HL-60 (cell line): Measurements from ENCODE around the gene ATP11A.

Experiments used
- DNase-seq, 2 experiments: peaks; one replicate each; pipeline ENCODE4 v3.0.0-alpha.2; 2010 to 2020; ENCODE audit warnings: low read depth in 1 of 2, low spot score in 1 of 2
- H3K27ac ChIP-seq: fragments of 250-450 bp; sonication (Bioruptor Pico); replicated peaks from 2 replicates; pipeline ENCODE4 v1.5.1; 2020; ENCODE audit warnings: mild to moderate bottlenecking, moderate library complexity
- H3K27me3 ChIP-seq: fragments of 250-450 bp; sonication (Bioruptor Pico); 2 replicates; pipeline ENCODE4 v1.5.1; 2021; ENCODE audit warnings: mild to moderate bottlenecking, moderate library complexity; ENCODE audit not compliant: insufficient read depth, poor library complexity, severe bottlenecking
- H3K4me3 ChIP-seq: replicated peaks from 2 replicates; pipeline ENCODE4 v1.5.1; 2011; ENCODE audit warnings: mild to moderate bottlenecking, control low read depth, low read length; ENCODE audit not compliant: insufficient read depth
- GABPA ChIP-seq: IDR thresholded peaks from 2 replicates; pipeline ENCODE4 v1.6.1; 2012; ENCODE audit warnings: low read depth
- POLR2AphosphoS5 ChIP-seq: IDR thresholded peaks from 2 replicates; pipeline ENCODE4 v1.6.1; 2012; ENCODE audit warnings: low read depth
- SPI1 ChIP-seq: IDR thresholded peaks from 2 replicates; pipeline ENCODE4 v1.6.1; 2012; ENCODE audit warnings: low read depth, mild to moderate bottlenecking, borderline replicate concordance
- TF ChIP-seq, protein P1 (sequence below): IDR thresholded peaks from 2 replicates; pipeline ENCODE4 v1.6.1; 2012; ENCODE audit warnings: low read depth; ENCODE audit not compliant: insufficient replicate concordance
- TF ChIP-seq, protein P2 (sequence below): IDR thresholded peaks from one replicate; pipeline ENCODE4 v1.5.1; 2011; ENCODE audit warnings: low read length, control low read depth, inconsistent platforms; ENCODE audit not compliant: insufficient read depth

The ATP11A gene

DNA sequence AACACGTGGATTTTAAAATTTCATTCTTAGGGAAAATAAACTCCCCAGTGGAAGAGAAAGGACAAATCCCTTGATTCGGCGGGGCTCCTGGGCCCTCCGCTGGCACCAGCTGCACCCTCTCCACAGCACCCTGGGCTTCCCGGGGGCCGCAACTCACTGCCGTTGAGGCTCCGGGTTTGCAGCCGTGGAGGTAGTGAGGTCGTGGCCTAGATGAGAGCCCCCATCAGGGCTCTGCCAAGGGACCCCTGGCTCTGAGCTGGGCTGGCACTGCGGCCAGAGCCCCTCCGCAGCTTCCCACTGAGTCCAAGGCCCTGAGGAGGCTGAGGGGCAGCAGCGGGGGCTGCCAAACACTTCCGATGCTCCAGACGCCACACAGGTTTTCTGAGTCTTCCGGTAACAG is 145.5 kb downstream of the ATP11A start:
- H3K27me3 ChIP-seq = no peaks in the 10 kb centered on the region
- DNase-seq = no peak
- no peak overlapping the region for H3K4me3 ChIP-seq
- no peak overlapping the region for H3K27ac ChIP-seq
- TF ChIP-seq, protein P1, sequence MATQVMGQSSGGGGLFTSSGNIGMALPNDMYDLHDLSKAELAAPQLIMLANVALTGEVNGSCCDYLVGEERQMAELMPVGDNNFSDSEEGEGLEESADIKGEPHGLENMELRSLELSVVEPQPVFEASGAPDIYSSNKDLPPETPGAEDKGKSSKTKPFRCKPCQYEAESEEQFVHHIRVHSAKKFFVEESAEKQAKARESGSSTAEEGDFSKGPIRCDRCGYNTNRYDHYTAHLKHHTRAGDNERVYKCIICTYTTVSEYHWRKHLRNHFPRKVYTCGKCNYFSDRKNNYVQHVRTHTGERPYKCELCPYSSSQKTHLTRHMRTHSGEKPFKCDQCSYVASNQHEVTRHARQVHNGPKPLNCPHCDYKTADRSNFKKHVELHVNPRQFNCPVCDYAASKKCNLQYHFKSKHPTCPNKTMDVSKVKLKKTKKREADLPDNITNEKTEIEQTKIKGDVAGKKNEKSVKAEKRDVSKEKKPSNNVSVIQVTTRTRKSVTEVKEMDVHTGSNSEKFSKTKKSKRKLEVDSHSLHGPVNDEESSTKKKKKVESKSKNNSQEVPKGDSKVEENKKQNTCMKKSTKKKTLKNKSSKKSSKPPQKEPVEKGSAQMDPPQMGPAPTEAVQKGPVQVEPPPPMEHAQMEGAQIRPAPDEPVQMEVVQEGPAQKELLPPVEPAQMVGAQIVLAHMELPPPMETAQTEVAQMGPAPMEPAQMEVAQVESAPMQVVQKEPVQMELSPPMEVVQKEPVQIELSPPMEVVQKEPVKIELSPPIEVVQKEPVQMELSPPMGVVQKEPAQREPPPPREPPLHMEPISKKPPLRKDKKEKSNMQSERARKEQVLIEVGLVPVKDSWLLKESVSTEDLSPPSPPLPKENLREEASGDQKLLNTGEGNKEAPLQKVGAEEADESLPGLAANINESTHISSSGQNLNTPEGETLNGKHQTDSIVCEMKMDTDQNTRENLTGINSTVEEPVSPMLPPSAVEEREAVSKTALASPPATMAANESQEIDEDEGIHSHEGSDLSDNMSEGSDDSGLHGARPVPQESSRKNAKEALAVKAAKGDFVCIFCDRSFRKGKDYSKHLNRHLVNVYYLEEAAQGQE = no peak
- TF ChIP-seq SPI1 (no peak), POLR2AphosphoS5 (no peak), GABPA (no peak)
- TF ChIP-seq, protein P2, sequence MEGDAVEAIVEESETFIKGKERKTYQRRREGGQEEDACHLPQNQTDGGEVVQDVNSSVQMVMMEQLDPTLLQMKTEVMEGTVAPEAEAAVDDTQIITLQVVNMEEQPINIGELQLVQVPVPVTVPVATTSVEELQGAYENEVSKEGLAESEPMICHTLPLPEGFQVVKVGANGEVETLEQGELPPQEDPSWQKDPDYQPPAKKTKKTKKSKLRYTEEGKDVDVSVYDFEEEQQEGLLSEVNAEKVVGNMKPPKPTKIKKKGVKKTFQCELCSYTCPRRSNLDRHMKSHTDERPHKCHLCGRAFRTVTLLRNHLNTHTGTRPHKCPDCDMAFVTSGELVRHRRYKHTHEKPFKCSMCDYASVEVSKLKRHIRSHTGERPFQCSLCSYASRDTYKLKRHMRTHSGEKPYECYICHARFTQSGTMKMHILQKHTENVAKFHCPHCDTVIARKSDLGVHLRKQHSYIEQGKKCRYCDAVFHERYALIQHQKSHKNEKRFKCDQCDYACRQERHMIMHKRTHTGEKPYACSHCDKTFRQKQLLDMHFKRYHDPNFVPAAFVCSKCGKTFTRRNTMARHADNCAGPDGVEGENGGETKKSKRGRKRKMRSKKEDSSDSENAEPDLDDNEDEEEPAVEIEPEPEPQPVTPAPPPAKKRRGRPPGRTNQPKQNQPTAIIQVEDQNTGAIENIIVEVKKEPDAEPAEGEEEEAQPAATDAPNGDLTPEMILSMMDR = no peak

DNA sequence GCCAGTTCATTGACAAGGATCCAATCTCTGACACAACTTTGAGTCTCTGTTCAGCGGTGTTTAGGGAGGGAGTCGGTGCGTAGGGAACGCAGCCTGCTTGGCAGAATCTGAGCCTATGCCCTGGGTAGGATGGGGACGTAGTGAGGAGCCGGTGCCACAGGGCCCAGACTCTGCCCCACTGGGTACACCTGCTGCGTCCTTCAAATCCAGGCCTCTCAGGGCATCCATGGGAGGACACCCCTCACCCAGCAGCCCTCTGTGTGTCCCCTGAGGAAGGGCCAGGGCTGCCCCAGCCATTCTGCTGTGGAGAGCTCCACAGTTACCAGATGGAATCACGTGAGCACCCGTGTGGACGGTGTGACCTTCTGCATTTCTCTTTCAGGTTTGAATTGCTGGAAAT is 146.0 kb downstream of the ATP11A start:
- H3K27ac ChIP-seq = no peak overlapping the region
- H3K4me3 ChIP-seq = no peak overlapping the region
- H3K27me3 ChIP-seq = no peaks in the 10 kb centered on the region
- no peak for DNase-seq
- TF ChIP-seq, protein P2 = no peak
- TF ChIP-seq GABPA (no peak), SPI1 (no peak), POLR2AphosphoS5 (no peak)
- TF ChIP-seq, protein P1 = no peak

DNA sequence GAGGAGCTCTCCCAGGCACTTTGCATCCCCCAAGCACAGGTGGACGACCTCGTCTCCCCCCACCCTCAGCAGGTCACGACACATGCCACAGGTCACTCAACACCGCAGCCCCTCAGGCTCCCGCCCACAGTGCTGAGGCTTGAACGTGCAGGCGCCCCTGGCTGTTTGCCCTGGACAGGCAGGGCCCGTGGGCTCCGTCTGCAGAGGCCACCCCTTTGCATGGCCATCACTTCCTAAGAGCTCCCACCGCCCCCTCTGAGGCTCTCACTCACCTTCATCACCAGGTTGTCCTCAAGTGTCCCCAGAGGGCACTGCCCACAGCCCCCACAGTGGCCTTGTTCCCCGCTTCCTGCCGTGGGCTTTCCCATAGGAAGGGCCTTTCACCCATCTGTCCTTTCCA is 147.1 kb downstream of the ATP11A start:
- H3K27ac ChIP-seq = no peak overlapping the region
- TF ChIP-seq, protein P1 = no peak
- TF ChIP-seq, protein P2 = no peak
- TF ChIP-seq GABPA = no peak
- H3K4me3 ChIP-seq = no peak overlapping the region
- H3K27me3 ChIP-seq = no peaks in the 10 kb centered on the region
- no peak for DNase-seq
